ENCODE measurements around the gene TOLLIP. TPM values are rescaled to one million over a fixed set of nuclear protein-coding genes. Genes with fewer than 3 reads are reported as not detected.

TOLLIP gene
- total and polyA plus RNA-seq, 12 donors, result 19.0 to 53.6 (median 42.6) TPM

DNA sequence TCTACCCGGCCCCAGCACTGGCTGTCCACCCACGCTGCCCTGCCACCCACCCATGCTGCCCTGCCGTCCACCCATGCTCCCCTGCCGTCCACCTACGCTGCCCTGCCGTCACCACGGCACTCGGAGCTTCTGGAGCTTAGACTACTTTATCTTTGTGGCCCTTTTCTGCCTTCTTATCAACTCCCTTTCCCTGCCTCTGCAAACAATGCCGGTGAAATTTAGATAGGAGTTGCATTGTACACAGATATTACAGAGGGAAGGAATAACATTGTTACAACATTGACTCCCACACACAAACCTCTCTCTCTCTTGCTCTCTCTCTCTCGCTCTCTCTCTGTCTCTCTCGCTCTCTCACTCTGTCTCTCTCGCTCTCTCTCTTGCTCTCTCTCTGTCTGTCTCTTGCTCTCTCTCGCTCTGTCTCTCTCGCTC lies 46.6 kb upstream of the TOLLIP start:
- H3K9me3 ChIP-seq, result no peaks in the 10 kb centered on the region
- H3K4me3 ChIP-seq, result no peak overlapping the region
- H3K27me3 ChIP-seq, result peaks cover 0 to 21% (median 0%) of the 10 kb centered on the region in 7 donors
- TF ChIP-seq, protein P1, sequence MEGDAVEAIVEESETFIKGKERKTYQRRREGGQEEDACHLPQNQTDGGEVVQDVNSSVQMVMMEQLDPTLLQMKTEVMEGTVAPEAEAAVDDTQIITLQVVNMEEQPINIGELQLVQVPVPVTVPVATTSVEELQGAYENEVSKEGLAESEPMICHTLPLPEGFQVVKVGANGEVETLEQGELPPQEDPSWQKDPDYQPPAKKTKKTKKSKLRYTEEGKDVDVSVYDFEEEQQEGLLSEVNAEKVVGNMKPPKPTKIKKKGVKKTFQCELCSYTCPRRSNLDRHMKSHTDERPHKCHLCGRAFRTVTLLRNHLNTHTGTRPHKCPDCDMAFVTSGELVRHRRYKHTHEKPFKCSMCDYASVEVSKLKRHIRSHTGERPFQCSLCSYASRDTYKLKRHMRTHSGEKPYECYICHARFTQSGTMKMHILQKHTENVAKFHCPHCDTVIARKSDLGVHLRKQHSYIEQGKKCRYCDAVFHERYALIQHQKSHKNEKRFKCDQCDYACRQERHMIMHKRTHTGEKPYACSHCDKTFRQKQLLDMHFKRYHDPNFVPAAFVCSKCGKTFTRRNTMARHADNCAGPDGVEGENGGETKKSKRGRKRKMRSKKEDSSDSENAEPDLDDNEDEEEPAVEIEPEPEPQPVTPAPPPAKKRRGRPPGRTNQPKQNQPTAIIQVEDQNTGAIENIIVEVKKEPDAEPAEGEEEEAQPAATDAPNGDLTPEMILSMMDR (IDR thresholded peaks at IDR 0.05), result no peak
- intact Hi-C loops (cut with DNase I), result no loop called here
- H3K36me3 ChIP-seq, result no peaks in the 10 kb centered on the region
- DNase-seq, result no peak
- no peak for ATAC-seq
- H3K4me1 ChIP-seq, result peaks cover 0 to 8% (median 0%) of the 10 kb centered on the region in 9 donors
- H3K27ac ChIP-seq, result no peak overlapping the region
- WGBS, 2 donors, result 34% methylated on average over 14 of the region's 14 CpGs

DNA sequence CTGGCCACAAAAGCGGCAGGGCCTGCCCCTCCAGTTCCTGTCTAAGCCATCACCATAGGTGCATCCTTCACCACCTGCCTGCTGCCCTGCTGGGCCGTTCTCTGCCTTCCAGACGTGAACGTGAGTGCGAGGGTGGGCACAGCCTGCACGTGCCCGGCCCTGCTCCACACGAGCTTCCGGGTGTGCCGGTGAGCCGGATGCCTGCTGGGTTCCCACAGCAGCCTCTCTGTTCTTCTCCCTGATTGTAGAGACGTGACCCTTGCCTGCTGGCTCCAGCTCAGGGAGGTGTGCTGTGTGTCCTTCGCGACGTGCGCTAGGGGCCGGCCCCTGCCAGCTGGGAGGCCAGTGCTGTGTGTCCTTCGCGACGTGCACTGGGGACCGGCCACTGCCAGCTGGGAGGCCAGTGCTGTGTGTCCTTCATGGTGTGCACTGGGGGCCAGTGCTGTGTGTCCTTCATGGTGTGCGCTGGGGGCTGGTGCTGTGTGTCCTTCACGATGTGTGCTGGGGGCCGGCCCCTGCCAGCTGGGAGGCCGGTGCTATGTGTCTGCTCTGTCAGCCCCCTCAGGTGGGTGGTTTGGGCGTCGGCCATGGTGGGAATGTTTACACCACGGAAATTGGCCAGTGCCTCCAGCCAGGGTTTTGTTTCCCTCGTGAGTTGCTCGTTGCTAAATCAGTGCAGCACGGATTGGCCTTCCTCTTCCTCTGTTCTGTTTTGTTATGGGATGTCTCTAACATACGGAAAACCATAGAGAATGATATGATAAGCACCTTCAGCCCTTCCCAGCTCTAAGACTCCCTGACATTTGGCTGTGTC lies 44.9 kb upstream of the TOLLIP start:
- Histone ChIP-seq H3K9me3 (no peaks in the 10 kb centered on the region), H3K27me3 (peaks cover 0 to 32% (median 7%) of the 10 kb centered on the region in 7 donors), H3K4me3 (no peak overlapping the region), H3K4me1 (peaks cover 0 to 8% (median 0%) of the 10 kb centered on the region in 9 donors), H3K27ac (no peak overlapping the region), H3K36me3 (no peaks in the 10 kb centered on the region)
- ATAC-seq (peak in 1 of 8 donors; percentile 33), DNase-seq (no peak)
- TF ChIP-seq, protein P1 (IDR thresholded peaks at IDR 0.05), result no peak
- 78 to 82% methylated on average over 32 of the region's 32 CpGs for WGBS, 2 donors
- intact Hi-C loops (cut with DNase I), result no loop called here

DNA sequence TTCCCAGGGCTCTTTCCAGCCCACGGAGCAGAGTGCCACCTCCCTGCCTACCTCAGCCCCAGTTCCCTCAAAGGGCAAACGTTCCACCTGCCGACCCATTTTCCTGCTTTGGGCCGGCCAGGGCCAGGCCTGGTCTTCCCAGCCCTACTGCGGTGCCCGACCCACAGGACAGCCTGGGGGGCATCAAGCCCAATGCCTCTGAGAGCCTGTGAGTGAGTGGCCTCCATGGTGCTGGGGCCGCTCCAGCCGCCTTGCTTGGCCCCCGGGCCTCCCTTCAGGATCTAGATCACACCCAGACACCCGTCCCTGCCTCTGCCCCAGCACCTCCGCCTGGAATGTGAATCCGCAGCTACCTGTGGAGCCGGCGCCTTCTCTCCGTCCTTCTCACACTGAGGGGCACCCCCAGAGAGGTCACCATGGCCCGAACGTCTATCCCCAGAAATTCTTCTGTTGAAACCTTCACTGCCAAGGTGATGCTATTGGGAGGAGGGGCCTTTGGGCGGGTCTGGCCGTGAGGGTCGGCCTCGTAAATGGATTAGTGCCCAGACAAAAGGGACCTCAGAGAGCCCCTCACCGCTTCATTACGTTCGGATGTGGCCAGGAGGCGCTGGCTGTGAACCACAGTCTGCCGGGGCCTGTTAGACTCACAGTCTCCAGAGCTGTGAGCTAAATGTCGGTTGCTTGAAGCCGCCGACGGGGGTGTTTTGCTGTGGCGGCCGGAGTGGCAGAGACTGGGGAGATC lies 44.1 kb upstream of the TOLLIP start:
- DNase-seq (no peak), ATAC-seq (no peak)
- Histone ChIP-seq H3K9me3 (no peaks in the 10 kb centered on the region), H3K4me3 (no peak overlapping the region), H3K4me1 (peaks cover 0 to 8% (median 0%) of the 10 kb centered on the region in 9 donors), H3K36me3 (no peaks in the 10 kb centered on the region), H3K27me3 (peaks cover 0 to 36% (median 8%) of the 10 kb centered on the region in 7 donors), H3K27ac (no peak overlapping the region)
- TF ChIP-seq, protein P1 (IDR thresholded peaks at IDR 0.05), result no peak
- intact Hi-C loops (cut with DNase I), result no loop called here
- WGBS, 2 donors, result 81 to 84% methylated on average over 32 of the region's 32 CpGs

DNA sequence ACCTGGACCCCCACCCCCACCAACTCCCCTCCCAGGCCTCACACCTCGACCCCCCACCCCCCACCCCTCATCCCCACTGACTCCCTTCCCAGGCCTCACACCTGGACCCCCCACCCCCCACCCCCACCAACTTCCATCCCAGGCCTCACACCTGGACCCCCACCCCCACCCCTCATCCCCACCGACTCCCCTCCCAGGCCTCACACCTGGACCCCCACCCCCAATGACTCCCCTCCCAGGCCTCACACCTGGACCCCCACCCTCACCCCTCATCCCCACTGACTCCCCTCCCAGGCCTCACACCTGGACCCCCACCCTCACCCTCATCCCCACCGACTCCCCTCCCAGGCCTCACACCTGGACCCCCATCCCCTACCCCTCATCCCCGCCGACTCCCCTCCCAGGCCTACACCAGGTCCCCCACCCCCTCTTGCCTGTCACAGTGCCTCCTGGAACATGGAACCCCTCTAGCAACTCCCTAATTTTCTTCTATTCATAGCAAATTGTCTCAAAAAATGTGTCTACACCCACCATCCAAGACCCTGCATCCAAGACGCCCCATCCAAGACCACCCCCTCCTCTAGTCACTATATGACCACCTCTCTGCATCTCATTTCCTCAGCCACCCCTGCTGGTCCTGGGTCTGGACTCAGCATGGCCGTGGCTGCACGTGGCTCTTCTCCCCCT lies 43.4 kb upstream of the TOLLIP start:
- TF ChIP-seq, protein P1 (IDR thresholded peaks at IDR 0.05), result no peak
- intact Hi-C loops (cut with DNase I), result no loop called here
- no peak for DNase-seq

More for the DNA sequence above, 43.4 kb upstream of the TOLLIP start:
- WGBS, 2 donors, result 67 to 83% methylated on average over 8 of the region's 8 CpGs
- no peak for ATAC-seq
- Histone ChIP-seq H3K27me3 (peaks cover 0 to 36% (median 8%) of the 10 kb centered on the region in 7 donors), H3K36me3 (no peaks in the 10 kb centered on the region), H3K9me3 (no peaks in the 10 kb centered on the region), H3K4me3 (no peak overlapping the region), H3K4me1 (peaks cover 0 to 1% (median 0%) of the 10 kb centered on the region in 9 donors), H3K27ac (no peak overlapping the region)
